Hematopoietic multipotent progenitor cell treated with erythropoietin and hydrocortisone succinate and interleukin-3 and kit ligand, for 6 days (in vitro differentiated cells): ENCODE data around the gene S100A14.
A peak's percentile ranks its signal among the peaks of the same experiment; 100 is the strongest.
"Not testable (repeated sequence)": the region's sequence is repeated elsewhere in the genome, so short reads cannot be mapped to it uniquely, and the experiment has no call there.

Experiments
- DNase-seq: peaks from one replicate; pipeline ENCODE4 v3.0.0-alpha.2; 2015

Gene S100A14

GRCh38 chr1:153616144-153616916 lies at the start of gene S100A14:
Gene S100A14 (minus strand): TSS chr1:153616325. CDS start chr1:153615858, 467 bp downstream.
- peak; percentile 62 for DNase-seq

GRCh38 chr1:153663211-153663610 lies 47.1 kb upstream of the S100A14 start:
- DNase-seq: no peak

DNA sequence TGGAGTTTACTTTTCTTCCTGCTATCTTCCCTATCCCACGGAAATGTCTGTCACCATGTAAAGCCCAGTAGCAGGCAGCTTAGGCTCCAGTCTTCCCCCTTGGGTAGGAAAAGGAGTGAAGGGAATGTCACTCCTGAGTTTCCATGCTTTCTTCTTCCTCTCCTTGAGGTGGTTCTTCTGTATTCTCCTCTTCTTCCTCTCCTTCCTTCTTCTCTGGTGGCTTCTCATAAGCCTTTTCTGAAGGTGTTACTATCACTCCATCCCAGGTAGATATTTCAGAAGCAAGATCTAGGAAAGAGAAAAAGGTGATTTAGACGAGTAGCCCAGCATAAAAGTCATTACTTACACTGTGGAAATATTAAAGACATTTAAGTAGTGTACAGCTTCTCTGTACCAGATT lies 46.1 kb upstream of the S100A14 start:
- DNase-seq: no peak

- DNase-seq: peak; percentile 30
Measured at GRCh38 chr1:153661111-153661708, 45.1 kb upstream of the S100A14 start.

DNA sequence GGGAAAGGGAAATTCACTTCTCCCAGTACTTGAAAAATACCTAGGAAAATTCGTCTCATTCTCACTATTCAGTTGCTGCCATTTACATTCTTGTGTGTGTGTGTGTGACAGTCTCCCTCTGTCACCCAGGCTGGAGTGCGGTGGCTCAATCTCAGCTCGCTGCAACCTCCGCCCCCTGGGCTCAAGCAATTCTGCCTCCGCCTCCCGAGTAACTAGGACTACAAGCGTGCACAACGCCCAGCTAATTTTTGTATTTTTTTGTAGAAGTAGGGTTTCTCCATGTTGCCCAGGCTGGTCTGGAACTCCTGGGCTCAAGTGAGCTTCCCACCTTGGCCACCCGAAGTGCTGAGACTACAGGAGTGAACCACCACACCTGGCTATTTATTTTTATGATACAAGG lies 43.5 kb upstream of the S100A14 start:
- DNase-seq: no peak

GRCh38 chr1:153659175-153659534 lies 43.0 kb upstream of the S100A14 start:
- no peak for DNase-seq

DNA sequence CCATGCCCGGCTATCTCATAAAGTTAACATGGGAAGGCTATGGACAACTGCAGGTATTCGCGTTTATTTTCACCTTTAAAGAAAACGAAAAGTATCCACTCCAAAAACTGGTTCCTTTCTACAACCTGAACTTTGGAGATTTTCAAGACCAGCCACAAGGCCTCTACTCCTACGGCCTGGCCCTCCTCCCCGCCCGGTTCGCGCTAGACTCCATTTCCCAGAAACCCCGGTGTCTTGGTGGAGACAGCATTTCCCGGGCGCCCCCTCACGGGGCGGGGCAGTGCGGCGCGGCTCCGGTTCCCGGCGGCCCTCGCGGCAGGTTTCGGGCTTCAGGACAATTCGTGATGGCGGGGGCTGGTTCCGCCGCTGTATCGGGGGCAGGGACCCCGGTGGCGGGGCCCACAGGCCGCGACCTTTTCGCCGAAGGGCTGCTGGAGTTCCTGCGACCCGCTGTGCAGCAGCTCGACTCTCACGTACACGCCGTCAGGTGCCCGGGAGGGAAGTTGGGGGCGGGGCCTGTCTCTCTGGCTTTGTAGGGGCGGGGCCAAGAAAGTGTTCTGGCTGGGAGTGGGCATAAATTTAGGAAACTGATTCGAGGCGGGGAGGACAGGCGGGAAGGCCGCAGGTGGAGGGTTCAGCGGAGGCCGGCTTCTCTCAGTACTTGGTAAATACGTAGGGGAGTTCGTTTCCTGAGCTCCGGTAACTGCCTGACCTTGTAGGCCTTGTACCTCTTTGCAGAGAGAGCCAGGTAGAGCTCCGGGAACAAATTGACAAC lies 42.5 kb upstream of the S100A14 start, which contains the start of gene SNAPIN:
Gene SNAPIN, plus strand, starts transcription at position 304 of the 775 bp plus-strand sequence. Its CDS starts 41 bp downstream, at position 345.
- peak; percentile 96 for DNase-seq

DNA sequence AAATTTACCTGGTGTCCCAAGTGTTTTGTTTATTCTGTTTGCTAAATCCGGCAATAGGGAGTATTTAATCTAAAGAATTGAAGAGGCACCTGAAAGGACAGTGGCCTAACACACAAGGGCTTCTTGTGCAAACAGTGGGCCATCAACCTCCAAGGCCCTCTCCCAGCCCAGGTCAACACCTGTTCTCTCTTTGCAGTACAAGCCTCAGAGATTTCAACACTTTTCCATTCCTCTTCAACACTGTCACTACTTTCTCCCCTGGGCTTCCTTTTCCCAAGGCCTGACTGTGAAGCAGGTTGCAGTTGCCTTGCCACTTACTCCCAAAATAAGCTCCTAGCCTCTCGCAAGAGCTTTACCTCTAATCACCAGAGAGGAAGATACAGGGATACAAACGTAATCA lies 39.2 kb upstream of the S100A14 start:
- no peak for DNase-seq

DNA sequence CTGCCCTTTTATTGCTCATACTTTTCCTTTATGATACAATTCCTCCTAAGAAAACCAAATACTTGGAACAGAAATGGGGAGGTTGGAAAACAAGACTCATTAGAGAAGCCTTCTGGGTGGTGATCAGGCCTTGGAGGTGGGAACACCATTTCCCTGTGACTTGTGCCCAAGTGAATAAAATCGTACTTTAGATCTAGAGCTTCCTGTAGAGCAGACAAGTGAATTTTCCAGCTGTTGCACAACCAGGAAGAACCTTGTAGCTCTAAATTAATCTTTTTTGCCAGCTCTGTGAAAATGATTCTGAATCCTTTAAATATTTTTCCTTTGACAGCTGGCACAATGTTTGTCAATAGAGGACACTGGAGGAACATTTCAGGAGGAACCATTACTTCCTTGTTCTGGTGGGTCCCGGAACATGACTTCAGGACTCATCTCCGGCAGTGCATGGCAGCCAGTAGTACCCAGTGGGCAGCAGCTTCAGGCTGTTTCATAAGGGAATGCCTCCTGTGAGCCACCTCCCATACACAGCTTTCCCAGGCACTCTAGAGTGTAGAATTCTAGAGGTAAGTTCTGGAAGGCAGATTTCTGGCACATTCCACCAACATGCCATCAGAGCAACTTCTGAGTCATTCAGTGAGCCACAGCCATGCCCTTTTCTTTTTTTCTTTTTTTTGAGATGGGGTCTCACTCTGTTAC lies 36.8 kb upstream of the S100A14 start:
- peak; percentile 13 for DNase-seq

DNA sequence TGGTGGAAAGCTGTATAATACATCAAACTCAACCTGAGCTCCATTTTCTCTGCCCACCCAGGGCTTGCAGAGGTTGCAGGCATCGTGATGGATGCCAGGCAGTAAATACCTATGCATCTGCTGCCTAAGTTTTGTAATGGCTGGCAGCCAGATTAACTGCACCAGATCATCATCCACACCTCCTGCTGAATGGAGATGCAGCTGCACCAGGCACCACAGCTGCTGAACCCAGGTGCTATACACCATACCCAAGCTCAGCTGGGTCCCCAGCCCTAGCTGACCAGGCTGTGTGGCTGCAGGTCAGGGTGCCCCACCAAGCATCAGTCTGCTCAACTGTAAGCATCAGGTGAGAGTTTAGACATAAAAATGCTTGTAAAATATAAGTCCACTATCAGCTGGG lies 35.6 kb upstream of the S100A14 start:
- no peak for DNase-seq

GRCh38 chr1:153649863-153650235 lies 33.7 kb upstream of the S100A14 start:
- peak; percentile 26 for DNase-seq

- peak; percentile 92 for DNase-seq
Measured at GRCh38 chr1:153649137-153649862, 33.2 kb upstream of the S100A14 start.

- DNase-seq: no peak
Measured at GRCh38 chr1:153648000-153648643, 32.0 kb upstream of the S100A14 start.

DNA sequence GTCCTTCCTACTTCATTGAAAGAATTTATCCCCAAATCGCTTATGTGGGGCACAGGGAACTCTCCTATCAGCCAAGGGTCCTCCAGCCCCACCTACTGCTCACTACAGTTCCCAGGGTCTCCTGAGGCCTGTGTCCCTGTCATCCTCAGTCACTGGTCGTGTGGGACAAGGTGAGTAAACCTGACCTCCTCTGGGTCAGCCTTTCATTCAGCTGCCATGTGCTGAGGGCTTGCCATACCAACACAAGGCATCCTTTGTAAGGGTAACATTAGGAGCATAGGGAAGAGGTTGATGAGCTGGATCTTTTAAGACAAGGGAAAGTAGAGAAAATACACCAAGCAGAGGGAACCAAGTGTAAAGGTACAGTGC lies 31.2 kb upstream of the S100A14 start:
- peak; percentile 12 for DNase-seq

GRCh38 chr1:153646672-153647345 lies 30.7 kb upstream of the S100A14 start:
- peak; percentile 20 for DNase-seq

- DNase-seq: no peak
Measured at GRCh38 chr1:153643816-153644215, 27.7 kb upstream of the S100A14 start.

- DNase-seq: no peak
Measured at GRCh38 chr1:153643100-153643499, 27.0 kb upstream of the S100A14 start.

GRCh38 chr1:153642161-153642560 lies 26.0 kb upstream of the S100A14 start:
- no peak for DNase-seq

DNA sequence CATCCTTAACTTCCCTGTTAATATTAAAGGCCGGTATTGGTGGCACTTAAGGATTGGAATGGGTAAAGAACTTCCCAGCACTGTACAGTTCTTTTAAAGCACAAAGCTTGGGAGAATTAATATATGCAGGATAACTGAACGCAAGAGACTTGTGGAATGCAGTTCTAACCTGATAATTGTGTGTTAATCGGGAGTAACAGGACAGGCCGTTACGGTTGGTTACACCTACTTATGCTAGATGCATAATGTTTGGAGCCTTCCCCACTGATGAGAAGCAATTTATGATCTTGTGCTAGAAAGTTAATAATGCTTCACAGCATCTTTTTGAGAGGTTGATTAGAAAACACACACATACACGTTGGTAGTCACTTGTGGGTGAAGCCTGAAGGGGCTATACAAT lies 24.7 kb upstream of the S100A14 start:
- DNase-seq: no peak

- DNase-seq: not testable (repeated sequence)
Measured at GRCh38 chr1:153640213-153640612, 24.1 kb upstream of the S100A14 start.

DNA sequence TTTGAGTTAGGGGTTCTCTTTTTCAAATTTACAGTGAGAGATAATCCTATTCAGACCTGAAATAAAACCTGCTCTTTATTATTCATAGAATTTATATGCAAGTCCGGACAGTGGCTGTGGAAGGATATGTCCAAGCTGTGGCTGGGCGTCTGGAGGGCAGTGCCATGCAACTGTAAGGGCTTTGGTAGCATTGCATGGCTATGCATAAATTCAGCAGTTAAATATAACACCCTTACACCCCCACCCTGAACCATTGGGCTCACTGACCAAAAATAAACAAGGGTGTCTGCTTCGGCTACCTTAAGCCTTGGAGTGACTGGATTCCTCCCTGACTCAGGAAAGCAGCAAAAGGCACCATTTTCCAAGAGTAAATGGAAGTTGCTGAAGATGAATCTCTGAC lies 23.2 kb upstream of the S100A14 start:
- DNase-seq: no peak
